ENCODE data around the gene LRBA. TPM values are rescaled to one million over a fixed set of nuclear protein-coding genes. Genes with fewer than 3 reads are reported as not detected.

The LRBA gene
- total and polyA plus RNA-seq, 9 of the 15 experiments (the other 6 are each of a cell fraction or from before 2014, with no cell fraction given): 24.2 to 88.7 (median 59.7) TPM

DNA sequence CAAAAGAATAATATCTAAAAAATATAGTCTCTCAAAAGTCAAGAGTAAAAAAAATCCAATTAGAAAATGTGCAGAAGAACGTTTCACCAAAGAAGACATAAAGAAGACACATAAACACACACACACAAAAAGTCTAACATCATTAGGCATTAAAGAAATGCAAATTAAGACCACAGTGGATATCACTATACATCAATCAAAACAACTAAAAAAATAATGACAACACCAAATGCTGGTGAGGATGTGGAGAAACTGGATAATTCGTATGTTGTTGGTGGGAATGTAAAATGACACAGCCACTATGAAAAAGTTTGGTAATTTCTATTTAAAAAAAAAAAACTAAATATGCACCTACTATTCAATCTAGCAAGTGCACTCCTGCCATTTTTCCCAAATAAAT is 66.4 kb downstream of the LRBA start (continued):
- TF ChIP-seq SREBF2 (CRISPR knock-in tag; IDR thresholded peaks at IDR 0.05): no peak
- 0 out of 2 replicates have a peak, but pooled peaks have one; percentile 32 for TF ChIP-seq PHB2 (IDR thresholded peaks at IDR 0.05; ENCODE audit: low read depth)
- TF ChIP-seq, protein P1, sequence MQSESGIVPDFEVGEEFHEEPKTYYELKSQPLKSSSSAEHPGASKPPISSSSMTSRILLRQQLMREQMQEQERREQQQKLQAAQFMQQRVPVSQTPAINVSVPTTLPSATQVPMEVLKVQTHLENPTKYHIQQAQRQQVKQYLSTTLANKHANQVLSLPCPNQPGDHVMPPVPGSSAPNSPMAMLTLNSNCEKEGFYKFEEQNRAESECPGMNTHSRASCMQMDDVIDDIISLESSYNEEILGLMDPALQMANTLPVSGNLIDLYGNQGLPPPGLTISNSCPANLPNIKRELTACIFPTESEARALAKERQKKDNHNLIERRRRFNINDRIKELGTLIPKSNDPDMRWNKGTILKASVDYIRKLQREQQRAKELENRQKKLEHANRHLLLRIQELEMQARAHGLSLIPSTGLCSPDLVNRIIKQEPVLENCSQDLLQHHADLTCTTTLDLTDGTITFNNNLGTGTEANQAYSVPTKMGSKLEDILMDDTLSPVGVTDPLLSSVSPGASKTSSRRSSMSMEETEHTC (IDR thresholded peaks at IDR 0.05): no peak
- no peak for TF ChIP-seq MAZ (CRISPR knock-in tag; conservative IDR thresholded peaks at IDR 0.05 in 1 of 2, IDR thresholded peaks at IDR 0.05 in 1 of 2)
- TF ChIP-seq SMARCA5 (IDR thresholded peaks at IDR 0.05): peak; percentile 79; the same call in 1 of the 2 replicates
- TF ChIP-seq GTF2A2 (tag; IDR thresholded peaks at IDR 0.05): no peak
- TF ChIP-seq, protein P2, sequence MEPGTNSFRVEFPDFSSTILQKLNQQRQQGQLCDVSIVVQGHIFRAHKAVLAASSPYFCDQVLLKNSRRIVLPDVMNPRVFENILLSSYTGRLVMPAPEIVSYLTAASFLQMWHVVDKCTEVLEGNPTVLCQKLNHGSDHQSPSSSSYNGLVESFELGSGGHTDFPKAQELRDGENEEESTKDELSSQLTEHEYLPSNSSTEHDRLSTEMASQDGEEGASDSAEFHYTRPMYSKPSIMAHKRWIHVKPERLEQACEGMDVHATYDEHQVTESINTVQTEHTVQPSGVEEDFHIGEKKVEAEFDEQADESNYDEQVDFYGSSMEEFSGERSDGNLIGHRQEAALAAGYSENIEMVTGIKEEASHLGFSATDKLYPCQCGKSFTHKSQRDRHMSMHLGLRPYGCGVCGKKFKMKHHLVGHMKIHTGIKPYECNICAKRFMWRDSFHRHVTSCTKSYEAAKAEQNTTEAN (CRISPR knock-in tag; IDR thresholded peaks at IDR 0.05): no peak
- TF ChIP-seq MIER1 (IDR thresholded peaks at IDR 0.05; ENCODE audit: low read depth): no peak
- TF ChIP-seq, protein P3, sequence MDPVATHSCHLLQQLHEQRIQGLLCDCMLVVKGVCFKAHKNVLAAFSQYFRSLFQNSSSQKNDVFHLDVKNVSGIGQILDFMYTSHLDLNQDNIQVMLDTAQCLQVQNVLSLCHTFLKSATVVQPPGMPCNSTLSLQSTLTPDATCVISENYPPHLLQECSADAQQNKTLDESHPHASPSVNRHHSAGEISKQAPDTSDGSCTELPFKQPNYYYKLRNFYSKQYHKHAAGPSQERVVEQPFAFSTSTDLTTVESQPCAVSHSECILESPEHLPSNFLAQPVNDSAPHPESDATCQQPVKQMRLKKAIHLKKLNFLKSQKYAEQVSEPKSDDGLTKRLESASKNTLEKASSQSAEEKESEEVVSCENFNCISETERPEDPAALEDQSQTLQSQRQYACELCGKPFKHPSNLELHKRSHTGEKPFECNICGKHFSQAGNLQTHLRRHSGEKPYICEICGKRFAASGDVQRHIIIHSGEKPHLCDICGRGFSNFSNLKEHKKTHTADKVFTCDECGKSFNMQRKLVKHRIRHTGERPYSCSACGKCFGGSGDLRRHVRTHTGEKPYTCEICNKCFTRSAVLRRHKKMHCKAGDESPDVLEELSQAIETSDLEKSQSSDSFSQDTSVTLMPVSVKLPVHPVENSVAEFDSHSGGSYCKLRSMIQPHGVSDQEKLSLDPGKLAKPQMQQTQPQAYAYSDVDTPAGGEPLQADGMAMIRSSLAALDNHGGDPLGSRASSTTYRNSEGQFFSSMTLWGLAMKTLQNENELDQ (CRISPR knock-in tag; IDR thresholded peaks at IDR 0.05; ENCODE audit: borderline replicate concordance): no peak
- no peak for TF ChIP-seq NCOA2 (IDR thresholded peaks at IDR 0.05; ENCODE audit: partially characterized antibody in 2 of 2)

Measured in K562 (cell line).